HG03439 (cell line): Measurements from ENCODE around the gene SRSF4.

ENCODE experiments used
- ATAC-seq: cut with Tn5 transposase; IDR thresholded peaks from one replicate; pipeline ENCODE4 v1.9.1; 2021; ENCODE audit warnings: mild to moderate bottlenecking, moderate library complexity; ENCODE audit not compliant: unreplicated experiment

SRSF4 gene

DNA sequence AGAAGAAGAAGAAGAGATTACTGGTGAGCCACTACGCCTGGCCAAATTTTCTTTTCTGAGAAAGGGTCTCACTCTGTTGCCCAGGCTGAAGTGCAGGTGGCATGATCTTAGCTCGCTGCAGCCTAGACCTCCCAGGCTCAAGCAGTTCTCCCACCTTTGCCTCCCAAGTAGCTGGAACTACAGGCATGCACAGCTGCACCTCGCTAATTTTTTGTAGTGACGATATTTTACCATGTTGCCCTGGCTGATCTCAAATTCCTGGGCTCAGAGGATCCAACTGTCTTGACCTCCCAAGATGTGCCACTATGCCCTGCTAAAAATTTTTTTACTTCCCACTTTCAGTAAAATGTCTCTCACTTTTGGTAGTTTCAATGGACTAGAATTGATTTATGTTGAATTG is 82.4 kb downstream of the SRSF4 start:
- ATAC-seq: no peak
